ENCODE measurements around the gene BRF1.

The BRF1 gene

DNA sequence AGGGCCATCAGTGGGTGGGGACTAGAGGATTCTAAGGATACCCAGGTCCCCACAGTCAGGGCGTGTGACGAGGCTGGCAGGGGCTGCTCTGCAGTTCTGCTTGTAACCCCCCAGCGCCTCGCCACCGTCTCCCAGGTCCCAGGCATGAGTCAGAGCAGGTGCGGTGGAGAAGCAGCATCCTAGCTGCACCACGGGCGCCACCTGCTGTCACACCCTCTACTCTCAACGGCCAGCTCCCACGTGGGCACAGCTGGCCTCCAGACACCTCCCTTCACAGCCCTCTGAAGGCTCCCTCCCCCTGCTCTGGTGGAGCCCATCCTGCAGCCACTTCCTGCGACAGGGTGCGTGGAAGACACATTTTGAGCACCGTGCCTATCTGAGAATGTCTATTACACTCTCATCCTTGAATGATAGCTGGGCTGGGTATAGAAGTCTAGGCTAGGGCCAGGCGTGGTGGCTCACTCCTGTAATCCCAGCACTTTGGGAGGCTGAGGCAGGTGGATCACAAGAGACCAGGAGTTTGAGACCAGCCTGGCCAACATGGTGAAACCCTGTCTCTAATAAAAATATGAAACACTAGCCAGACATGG, 112.8 kb downstream of the BRF1 start:
- no peak for DNase-seq

- no peak for DNase-seq
Observed at GRCh38 chr14:105187116-105187515, 113.7 kb downstream of the BRF1 start.

GRCh38 chr14:105185973-105186372, 114.8 kb downstream of the BRF1 start:
- no peak for DNase-seq

- no peak for DNase-seq
Observed at GRCh38 chr14:105185001-105185400, 115.8 kb downstream of the BRF1 start.

DNA sequence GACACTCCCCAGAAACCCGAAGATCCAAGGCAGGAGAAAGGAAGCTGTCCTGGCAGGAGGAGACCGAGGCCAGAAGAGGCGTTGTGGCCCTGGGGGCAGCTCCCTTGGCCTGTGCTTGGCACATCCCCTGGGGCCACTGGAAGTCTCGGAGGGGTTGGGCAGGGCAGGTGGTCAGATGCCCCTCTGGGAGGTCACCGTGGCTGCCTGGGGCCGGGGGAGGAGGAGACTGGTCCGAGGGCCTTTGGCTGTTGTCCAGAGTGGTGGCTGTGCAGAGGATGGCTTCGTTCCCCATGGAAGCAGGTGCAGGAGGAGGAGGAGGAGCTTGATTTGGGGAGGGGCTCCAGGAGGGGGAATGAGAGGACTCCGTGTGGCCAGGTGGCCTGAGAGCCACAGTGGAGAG, 116.3 kb downstream of the BRF1 start:
- DNase-seq, result no peak

DNA sequence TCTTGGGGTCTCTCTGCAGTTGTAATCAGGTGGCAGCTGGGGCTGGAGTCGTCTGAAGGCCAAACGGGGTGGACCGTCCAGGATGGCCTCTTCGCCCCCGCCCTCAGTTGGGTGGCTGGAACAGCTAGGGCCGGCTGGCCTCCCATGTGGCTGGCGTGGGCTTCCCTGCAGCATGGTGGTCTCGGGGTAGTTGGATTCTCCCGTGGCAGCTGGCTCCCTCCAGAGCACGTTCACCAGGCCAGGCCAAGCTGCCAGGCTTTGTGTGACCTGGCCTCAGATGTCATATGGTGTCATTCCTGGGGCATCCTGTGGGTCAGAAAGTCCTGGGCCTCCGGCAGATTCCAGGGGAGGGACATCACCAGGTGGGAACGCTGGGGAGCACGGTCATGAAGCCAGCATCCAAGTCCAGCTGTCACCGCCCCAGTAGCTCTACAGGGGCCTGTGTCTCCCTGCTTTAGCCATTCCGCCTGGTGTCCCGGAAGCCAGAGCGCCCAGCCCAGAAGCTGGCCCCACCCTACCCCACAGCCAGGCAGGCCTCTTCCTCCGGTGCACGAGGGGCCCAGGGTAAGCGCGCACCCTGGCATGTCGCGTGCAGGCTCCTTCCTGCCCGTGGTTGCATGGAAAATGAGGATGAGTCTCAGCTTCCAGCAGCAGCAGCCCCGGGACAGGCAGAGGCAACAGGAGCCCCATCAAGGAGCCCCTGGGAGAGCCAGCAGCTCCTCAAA, 118.3 kb downstream of the BRF1 start:
- DNase-seq, result no peak

DNA sequence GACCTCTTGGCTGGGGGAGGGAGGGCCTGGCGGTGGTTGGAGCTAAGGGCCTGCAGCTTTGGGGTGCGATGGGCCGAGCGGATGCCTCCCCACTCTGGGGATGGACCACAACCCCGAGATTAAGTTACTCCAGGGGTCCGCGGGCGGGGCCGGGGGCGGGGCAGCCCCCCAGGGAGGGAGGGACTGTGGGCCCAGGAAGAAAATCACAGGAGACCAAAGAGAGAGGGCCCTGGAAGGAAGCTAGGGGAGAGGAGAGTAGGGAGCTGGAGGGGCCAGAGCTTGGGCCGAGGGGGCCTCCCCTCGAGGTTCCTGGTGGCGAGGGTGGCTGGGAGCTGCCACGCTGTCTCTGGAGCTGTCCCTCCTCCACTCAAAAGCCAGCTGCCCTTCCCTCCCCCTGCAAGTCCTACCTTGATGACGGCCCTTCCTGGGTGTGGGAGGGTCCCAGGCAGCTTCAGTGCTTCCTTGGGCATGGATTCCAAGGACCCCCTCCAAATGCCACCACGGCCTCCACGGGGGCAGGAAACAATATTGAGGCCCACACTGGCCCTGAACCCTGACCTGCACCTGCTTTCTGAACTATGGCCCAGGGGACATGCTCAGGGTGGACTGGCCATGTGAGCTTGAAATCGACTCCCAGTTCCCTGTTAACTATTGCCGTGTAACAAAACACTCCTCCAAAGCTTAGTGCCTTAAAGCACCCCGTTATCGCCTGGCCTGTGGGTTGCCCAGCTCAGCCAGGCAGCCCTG, 119.1 kb downstream of the BRF1 start:
- DNase-seq, result no peak

GRCh38 chr14:105180592-105181548, 119.9 kb downstream of the BRF1 start, which contains the start of gene NUDT14:
Gene NUDT14 (minus strand): TSS chr14:105181312. CDS start chr14:105181209, 103 bp downstream.
- peak; percentile 77 for DNase-seq

- no peak for DNase-seq
Observed at GRCh38 chr14:105179191-105179590, 121.6 kb downstream of the BRF1 start.

GRCh38 chr14:105178868-105179140, 122.0 kb downstream of the BRF1 start:
- DNase-seq, result no peak

DNA sequence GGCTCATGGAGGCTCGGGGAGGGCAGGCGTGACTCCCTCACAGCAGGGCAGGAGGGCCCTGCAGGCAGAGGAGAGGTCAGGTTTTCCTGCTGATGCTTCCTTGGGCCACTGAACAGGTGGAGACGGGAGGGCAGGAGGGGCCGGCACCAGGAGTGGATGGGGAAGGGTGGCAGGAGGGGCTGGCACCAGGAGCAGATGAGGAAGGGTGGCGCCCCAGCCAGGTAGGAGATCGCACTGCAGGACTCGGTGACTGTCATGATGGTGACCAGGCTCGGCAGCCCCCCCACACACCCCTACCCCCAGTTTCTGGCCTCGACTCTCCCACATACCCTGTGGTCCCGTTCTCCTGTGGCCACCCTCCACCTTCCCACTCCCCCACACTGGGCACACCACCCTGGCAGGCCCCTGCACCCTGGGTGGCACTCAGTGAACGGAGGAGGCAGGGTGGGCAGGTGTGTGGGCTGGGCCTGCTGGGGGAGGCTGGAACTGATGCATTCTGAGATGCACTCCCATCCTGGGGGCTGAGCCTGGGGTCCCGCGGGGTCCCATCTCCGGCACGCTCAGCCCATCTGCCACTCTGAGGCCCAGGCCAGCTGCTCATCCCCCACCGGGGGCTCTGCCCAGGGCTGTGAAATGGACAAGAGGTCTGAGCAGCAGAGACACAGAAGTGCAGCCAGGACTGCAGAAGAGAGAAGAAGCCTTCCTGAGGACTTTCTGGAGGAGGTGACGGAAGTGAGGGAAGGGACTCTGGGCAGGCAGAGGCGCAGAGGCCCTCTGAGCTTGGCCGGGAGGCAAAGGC, 122.5 kb downstream of the BRF1 start:
- DNase-seq, result no peak

GRCh38 chr14:105177082-105177481, 123.7 kb downstream of the BRF1 start:
- DNase-seq, result no peak

DNA sequence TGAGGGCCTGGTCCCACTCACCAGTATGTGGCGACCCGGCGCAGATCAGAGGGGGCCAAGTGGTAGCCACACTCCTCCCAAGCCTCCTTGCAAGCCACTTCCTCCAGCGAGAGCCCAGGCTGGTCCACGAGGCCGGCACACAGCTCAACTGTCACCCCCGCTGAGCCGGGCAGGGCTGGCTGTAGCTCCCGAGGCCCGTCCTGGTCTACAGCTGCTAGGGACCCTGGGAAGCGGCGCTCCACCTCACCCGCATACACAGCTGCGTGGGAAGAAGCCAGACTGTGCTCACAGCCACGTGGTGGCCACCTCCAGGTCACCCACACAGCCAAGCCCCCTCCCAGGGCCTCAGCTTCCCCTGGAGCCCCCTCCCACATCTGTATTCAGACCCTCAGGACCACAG, 124.3 kb downstream of the BRF1 start:
- DNase-seq, result no peak

GRCh38 chr14:105173901-105174894, 126.6 kb downstream of the BRF1 start:
- no peak for DNase-seq

DNA sequence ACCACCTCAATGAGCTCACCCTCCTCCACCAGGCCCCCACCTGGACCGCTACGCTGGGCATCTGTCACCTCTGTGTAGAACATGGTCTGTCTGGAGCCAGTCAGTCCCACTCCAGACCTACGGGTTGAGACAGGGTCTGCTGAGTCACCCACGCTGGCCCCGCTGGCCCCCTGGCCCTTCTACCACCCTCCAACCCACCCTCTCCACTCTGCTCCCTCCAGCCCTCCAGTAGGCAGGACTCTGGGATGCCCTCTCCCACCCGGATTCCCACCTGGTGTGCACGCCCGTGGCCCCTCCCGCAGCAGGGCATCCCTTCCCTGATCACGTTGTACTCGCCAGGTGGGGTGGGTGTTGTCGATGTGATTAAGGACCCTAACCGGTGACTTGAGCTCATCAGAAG, 127.7 kb downstream of the BRF1 start:
- DNase-seq, result no peak

GRCh38 chr14:105172476-105172875, 128.3 kb downstream of the BRF1 start:
- DNase-seq, result no peak

GRCh38 chr14:105171004-105171673, 129.7 kb downstream of the BRF1 start:
- no peak for DNase-seq

GRCh38 chr14:105169776-105170655, 130.8 kb downstream of the BRF1 start:
- DNase-seq, result peak; percentile 31

DNA sequence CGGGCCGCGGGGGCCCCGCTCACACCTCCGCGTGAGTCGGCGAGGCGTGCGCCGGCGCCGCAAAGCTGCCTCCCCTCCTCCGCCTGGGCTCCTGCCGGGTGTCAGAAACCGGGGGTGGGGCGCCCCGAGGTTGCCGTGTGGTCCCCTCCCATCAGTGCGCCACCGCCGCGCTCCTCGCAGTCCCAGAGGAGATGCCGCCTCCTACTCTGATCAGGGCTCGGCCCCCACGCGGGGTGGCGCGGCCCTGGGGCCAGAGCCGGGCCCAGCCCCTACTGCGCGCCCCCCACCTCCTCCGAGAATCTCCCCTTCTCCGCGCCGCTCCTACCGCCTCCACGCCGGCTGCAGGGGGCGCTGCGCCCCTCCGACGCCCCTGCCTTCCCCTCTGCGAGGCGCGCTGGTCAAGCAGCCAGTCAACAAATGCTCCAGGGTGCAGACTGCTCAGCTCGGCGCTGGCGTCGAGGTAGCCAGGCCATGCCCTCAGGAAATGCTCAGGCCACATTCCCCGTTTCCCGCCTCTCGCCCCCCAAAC, 131.8 kb downstream of the BRF1 start:
- peak; percentile 56 for DNase-seq

All from activated naive CD4-positive, alpha-beta T cell treated with anti-CD3 and anti-CD28 coated beads, Interleukin-2, amount 50 U/mL, for 16 hours (primary cell).